SHP77 (cell line): ENCODE measurements around the gene PFKM.
A peak's percentile ranks its signal among the peaks of the same experiment; 100 is the strongest.
"Not testable (repeated sequence)": the region's sequence is repeated elsewhere in the genome, so short reads cannot be mapped to it uniquely, and the experiment has no call there.

Experiments
- DNase-seq, 2 experiments: peaks; one replicate each; lab custom pipeline; 2025; lab: John Stamatoyannopoulos, UW

Gene PFKM

GRCh38 chr12:48111312-48111693 is 7.9 kb upstream of the PFKM start:
- not testable (repeated sequence) for DNase-seq

DNA sequence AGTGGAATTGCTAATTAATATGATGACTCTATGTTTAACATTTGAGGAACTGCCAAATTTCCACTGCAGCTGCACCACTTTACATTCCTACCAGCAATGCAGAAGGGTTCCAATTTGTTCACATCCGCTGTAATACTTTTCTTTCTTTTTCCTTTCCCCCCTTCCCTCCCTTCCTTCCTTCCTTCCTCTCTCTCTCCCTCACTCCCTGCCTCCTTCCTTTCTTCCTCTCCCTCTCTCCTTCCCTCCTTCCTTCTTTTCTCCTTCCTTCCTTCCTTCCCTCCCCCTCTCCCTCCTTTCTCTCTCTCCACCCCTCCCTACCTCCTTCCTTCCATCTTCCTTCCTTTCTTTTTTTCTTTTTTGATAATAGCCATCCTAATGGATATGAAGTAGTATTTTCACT is 3.2 kb upstream of the PFKM start:
- DNase-seq: no peak

DNA sequence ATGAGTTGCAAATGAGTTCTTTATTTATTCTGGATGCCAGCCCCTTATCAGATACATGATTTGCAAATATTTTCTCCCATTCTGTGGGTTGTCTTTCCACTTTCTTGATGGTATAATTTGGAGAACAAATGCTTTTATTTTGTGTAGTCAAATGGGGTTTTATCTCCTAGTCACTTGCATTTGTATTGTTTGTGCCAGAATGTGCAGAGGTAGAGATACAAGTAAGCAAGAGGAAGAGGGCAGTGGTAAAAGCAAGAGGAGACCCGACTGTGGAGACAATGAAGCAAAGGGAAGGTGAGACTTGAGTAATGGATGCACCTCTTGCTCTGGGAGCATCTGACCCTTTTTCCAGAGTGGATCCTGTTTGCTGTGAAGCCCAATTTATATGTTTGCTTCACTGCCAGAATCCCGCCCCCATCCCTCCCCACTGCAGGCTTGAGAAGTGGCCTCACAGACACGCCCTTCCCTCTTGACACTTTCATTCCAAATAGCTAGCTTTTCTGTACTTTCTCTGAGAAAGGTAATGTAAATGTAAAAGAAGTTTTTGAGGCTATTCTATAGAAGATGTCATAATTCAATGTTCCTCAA is 786 bp upstream of the PFKM start:
- DNase-seq: peak; percentile 1 to 20

- DNase-seq: no peak
Measured at GRCh38 chr12:48119834-48120195, 651 bp downstream of the PFKM start.

GRCh38 chr12:48121522-48121921 is 2.4 kb downstream of the PFKM start:
- DNase-seq: no peak

DNA sequence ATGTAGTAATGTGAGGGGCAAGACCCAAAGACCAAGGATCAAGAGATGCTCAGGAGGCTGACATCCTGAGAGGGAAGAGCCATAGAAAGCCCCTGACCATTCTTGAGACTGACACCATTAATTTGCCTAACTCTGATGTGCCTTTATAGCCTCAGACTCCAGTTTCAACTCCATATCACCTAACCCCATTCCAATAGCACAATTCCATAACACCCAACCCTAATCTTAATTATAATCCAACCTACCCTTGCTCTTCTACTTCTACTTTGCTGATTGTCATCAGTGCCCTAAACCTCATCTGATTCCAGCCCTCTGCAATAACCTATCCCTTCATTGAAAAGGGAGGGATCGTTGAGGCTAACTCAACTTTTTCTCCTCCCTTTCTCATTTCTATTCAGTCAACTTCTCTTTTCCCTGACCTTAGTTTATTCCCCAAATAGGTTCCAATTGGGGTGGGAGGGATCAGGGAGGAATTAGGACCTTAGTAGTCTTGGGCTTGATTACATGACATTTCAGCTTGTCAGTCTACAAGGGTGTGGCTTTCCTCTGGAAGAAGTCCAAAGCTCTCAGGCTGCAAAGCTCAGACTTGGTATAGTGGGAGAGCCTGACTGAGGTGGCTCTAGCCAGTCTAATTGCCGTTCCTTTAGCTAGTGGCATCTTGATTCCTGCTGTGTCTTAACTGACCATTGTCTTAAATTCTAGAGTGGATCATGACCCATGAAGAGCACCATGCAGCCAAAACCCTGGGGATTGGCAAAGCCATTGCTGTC is 3.1 kb downstream of the PFKM start:
- no peak for DNase-seq

GRCh38 chr12:48123169-48123568 is 4.0 kb downstream of the PFKM start:
- DNase-seq: no peak

- not testable (repeated sequence) for DNase-seq
Measured at GRCh38 chr12:48125542-48125941, 6.4 kb downstream of the PFKM start.

DNA sequence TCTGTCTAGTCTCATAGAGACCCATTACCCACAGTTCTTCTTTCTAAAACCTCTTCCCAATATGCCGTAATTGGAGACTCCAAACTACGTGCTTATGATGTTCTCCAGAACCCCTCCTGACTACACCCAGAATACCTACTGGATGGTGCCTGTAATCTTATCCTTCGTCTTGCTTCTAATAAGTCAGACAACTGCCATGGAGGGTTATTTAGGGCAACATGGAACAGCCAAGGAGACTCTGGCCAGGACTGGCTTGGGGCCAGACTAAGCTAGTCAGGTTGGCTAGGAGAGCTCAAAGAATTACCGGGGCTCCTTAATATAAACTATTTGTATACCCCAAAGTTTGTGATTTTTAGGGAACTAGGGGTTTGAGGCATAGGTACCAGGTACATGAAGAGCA is 6.8 kb downstream of the PFKM start:
- no peak for DNase-seq

DNA sequence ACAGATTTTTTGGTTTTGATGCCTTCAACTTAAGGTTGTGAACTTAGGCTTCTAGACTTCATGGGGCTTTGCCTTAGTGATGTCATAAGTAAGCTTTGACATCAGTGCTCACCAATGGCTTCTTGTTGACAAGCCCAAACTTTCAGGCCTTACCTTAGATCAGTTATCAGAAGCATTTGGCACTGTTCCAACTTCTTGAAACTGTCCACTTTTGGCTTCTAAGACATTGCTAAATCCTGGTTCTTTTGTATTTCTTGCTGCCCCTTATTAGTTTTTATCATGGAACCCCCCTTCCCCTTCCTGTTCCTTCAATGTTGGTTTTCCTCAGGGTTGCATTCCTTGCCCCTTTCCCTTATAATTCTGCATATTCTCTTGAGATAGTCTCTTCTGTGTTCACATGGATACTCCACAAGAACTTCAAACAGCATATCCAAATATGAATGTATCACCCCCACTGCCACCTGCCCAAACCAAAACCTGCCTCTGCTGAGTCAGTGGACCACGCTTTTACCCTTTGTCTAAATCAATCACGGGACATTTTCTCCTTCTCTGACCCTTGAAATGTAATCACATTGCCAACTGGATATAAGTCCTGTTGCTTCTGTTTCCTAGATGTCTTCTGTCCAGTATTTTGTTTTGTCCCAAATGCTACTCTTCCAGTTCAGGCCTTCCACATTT is 7.9 kb downstream of the PFKM start:
- DNase-seq: no peak

DNA sequence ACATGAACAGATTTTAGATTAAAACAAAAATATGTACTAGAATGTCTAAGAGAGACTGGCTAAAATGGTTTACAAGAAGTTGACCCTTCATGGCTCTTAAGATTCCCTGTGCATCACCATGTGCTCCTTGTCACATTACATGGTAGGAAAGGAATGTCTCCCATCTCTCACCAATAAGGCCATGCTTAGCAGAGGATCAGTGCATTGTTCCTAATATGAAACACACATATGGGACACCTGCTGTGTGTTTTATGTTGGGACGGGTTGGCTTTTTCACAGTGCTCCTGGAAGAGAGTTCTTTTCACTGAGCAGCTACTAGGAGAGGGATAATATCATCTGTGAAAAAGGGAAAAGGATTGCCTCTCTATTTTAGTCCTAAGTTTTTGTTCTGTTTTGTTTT is 9.6 kb downstream of the PFKM start:
- no peak for DNase-seq

DNA sequence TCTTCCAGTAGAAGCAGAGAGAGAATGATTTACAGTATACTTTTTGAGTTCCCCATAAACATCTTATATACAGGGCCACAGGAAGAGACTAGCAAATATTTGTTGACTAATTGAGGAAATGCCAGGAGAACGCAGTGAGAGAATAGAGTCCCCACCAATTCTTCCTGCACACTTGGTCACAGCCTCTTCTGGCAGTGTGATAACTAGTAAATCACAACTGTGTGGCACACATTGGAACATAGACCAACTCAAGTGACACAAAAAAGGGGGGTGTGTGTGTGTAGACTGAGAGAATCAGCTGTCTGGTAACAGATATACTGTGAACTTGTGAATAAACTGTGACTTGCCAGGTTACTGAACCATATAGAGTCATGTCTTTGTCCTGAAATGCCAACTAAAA is 10.2 kb downstream of the PFKM start:
- no peak for DNase-seq

DNA sequence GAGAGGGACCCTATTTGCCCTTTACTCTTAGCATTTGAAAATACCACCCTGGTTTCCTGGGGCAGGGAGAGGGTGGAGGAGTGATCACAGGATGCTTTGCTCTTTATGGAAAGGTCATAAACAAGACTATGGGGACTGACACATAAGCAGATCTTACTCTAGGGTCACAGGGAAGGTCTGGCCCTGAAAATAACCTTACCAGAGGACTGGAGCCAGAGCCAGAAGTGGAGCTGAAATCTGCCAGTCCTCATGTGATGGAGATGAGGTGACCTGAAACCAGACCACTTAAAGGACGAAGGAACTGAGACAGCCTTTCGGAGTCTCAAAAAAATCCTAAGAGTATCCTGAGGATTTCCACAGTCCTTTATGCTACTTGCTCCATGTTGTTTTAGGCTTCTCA is 12.4 kb downstream of the PFKM start:
- DNase-seq: no peak

GRCh38 chr12:48132826-48133225 is 13.7 kb downstream of the PFKM start:
- DNase-seq: no peak

DNA sequence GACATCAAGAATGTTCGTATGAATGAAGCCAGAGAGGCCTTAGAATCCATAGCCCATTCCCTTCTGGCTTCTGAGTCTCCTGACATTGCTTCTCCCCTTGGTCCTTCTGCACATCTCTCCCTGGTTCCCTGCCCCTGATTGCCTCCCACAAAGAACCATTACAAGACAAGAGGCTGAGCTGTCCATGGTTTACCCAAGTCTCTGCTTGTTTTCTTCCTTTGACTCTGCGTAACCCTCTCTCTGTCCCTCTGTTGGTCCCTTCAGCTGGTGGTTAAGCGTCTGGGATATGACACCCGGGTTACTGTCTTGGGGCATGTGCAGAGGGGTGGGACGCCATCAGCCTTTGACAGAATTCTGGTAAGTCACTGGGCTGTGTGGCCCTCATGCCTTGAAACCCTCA is 15.9 kb downstream of the PFKM start:
- DNase-seq: no peak

- DNase-seq: no peak
Measured at GRCh38 chr12:48142818-48143674, 23.9 kb downstream of the PFKM start.

- no peak for DNase-seq
Measured at GRCh38 chr12:48143898-48144297, 24.7 kb downstream of the PFKM start.

DNA sequence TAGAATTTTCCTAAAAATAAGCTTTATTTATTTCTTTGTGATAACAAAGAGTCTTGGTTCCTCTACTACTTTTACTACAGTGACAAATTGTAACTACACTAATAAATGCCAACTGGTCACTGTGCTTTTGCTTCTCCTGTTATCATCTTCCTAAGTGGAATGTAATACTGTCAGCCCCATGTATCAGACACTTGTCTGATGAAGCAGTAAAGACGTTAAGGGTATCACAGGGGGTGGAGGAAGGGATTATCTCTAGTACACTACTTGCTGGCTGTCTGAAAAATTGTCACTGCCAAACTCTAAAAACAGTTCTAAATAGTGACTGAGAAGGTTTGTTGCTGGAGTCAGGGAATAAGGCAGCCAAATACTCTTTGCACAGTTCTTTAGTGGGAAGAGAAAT is 26.8 kb downstream of the PFKM start:
- no peak for DNase-seq

GRCh38 chr12:48151103-48151771 is 32.1 kb downstream of the PFKM start:
- DNase-seq: no peak

- DNase-seq: not testable (repeated sequence)
Measured at GRCh38 chr12:48155786-48156185, 36.6 kb downstream of the PFKM start.

DNA sequence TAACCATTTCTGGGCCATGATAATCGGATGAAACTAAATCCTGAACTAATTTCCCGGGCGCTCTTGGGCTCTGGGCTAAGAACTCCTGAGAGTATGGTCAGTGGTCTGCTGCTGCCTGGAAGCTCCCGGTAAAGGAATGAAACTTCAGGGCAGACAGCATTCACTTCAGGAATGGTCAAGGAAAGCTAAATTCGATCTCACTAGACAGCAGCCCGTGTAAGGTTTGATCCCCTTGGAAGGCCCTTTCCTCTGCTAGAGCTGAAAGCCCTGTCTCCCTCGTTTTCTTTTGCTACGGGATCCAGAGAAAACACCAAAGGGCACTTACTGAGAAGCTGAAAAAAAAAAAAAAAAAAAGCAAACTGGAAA is 37.5 kb downstream of the PFKM start:
- DNase-seq: no peak
